ENCODE data around the gene ZNF385C.

ZNF385C gene

GRCh38 chr17:42106009-42106408 is 7.7 kb upstream of the ZNF385C start:
- no peak for DNase-seq

- no peak for DNase-seq
Observed at GRCh38 chr17:42104264-42104663, 6.0 kb upstream of the ZNF385C start.

- no peak for DNase-seq
Observed at GRCh38 chr17:42103221-42103954, 5.1 kb upstream of the ZNF385C start.

DNA sequence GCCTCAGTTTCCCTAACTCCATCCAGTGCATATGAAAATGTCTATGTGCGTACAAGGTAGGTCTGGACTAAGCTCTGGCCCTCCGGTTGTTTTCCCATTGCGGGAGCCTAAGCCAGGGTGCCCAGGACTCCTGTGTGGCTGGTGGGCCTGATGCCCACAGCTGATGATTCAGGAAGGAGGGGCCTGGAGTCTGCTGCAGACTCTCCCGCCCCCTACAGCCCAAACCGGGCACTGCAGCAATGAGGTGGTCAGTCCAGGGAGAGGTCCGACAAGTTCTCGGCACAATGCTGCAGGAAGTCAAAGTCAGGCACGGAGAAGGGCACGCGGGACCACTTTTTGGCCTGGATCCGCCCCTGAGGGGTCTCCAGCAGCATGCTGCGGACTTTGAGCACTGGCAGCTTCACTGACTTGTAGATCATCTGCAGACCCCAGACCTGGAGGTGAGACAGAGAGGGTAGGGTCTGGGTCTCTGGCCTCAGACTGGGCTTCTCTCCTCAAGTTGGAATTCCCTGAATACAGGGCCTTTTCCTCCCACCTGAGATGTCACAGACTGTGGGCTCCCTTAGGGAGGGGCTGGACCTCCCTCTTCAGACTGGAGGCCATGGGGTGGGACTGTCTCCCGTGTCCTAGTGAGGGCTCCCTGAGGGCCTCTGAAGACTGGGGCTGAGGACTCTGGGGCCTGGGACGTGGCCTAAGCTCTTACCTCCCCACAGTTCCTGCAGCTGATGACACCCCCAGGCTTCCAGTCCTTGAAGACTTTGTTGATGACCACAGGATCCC is 3.4 kb upstream of the ZNF385C start:
- peak; percentile 46 to 51 for DNase-seq

DNA sequence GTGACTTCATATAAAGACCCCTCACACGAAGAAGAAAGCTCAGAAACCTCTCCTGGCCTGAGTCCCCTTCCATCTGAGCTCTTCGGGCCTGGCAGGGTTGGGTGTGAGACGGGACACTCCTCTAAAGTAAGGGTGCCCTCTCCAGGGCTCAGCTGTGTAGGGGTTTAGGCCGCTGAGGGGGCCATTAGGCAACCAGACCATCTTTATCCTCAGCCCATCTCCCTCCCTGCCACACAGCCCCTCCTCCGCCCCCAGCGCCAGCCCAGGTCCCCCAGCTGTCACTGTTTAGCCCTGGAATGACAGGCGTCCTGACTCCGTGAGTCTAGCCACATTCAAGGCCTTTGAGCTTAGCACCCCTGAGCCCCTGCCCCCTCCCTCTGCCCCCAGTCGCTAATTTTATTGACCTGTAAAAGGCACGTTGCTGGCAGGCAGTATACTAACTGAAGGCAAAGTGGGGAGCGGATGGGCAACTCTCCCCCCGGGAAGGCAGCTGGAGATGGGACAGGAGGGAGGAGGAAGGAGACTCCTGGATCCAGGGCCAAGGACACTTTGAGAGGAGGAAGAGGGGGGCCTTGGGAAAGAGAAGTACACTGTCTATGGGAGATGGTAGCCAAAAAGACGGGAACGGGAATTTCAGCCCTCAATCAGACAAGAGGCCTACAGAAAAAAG is 592 bp upstream of the ZNF385C start:
- no peak for DNase-seq

DNA sequence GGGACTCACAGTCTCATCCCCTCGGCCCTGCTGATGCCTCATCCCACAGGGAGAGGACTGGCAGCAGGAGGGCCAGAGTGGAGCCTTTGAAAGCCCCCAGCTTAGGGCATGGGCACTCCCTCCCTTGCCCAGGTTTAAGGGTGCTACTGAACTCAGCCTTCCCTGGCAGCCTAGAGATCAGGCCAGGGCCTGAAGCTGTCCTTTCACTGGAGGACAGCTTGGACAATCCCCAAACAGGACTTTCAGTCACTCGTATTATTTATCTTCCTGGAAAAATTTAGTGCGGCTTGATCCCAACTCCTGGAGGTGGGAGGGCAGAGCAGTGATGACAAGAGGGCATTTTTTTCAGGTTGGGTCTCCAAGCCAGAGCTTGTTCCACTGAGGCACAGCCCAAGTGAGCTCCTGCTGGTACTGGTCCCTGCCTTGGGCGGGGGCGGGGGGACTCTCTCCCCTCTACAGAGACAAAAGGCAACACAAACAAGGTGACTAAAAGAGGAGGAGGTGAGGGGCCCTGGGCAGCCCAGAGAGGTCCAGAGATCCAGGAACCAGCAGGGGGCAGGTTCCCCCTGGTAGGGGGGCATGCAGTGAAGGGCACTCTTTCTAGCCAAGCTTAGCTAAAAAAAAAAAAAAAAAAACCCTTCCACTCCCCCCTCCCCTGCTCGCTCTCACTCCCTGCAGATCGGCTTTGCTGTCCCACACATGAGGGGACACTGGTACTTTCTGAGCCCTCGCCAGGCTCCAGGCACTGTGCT is 1.7 kb downstream of the ZNF385C start:
- no peak for DNase-seq

DNA sequence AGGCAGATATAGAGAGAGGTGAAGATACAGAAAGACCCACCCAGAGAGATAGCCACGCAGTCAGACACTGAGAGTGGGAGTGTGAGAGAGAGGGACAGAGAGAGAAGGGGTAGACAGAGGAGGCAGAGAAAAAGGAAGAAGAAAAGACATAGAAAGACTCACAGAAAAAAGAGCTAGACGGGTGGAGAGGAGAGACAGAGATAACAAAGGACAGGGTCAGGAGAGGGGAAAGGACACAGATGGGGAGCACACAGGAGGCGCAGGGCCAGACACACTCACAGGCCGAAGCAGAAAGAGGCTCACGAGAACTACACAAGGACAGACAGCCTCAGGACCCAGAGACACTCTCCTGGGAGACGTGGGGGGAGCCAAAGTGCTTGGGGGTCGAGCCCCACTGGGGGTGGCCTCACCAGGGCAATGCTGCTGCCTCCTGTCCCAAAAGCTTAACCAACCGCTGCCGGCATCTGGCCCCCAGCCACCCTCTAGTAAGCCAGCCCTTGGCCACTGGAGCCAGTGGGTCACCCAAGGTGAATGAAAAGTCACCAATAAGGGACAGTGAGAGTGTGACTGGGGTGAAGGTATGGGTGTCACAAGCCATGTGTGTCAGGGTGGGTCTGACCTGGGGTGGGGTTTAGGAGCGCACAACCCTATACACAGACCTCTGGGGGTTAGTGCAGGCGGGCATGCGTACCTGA is 3.8 kb downstream of the ZNF385C start:
- DNase-seq, result no peak

- no peak for DNase-seq
Observed at GRCh38 chr17:42092939-42093338, 5.3 kb downstream of the ZNF385C start.

GRCh38 chr17:42090964-42091790 is 7.1 kb downstream of the ZNF385C start:
- DNase-seq, result no peak

- DNase-seq, result no peak
Observed at GRCh38 chr17:42088736-42089135, 9.5 kb downstream of the ZNF385C start.

DNA sequence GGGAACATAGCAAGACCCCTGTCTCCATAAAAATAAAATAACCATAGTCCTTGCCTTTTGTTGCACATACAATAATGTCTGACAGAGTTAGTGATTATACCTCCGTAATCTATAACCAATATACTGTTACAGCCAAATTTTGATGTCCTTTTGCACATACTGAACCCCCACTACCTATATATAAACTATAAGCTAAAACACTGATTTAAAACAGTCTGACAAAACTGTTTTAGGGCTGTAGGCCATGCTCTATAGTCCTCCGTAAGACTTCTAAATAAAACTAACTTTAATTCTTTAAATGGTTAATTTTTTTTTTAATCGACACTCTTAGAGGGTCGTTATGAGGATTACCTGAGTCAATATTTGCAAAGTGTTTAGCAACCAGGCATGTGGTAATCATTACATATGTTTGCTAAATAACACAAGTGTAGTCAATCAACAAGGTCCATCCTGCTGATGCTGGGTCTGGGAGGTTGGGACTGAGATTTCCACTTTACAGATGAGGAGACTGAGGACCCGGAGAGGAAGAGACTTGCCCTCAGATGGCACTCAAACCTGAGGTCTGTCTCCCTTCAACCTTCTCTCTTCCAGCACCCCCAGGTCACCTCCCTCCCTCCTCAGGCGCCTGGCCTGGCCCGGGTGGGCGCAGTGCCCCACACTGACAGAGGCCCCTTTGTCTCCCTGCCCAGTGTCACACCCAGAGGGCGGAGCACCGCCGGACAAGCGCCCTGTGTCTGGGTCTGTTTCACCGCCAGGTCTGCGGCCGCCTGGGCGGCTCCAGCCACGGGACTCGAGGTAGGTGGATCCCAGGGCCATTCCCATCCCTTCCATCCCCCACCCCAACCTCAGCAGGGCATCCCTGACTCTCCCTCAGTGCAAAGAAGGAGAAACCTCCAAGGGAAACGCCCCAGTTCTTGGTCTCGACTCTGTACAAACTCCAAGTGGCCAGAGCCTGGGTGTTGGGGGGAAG is 10.3 kb downstream of the ZNF385C start:
- no peak for DNase-seq

- DNase-seq, result no peak
Observed at GRCh38 chr17:42087042-42087701, 11.1 kb downstream of the ZNF385C start.

- no peak for DNase-seq
Observed at GRCh38 chr17:42081516-42082129, 16.6 kb downstream of the ZNF385C start.

- no peak for DNase-seq
Observed at GRCh38 chr17:42079541-42079940, 18.7 kb downstream of the ZNF385C start.

- DNase-seq, result no peak
Observed at GRCh38 chr17:42078396-42079043, 19.8 kb downstream of the ZNF385C start.

DNA sequence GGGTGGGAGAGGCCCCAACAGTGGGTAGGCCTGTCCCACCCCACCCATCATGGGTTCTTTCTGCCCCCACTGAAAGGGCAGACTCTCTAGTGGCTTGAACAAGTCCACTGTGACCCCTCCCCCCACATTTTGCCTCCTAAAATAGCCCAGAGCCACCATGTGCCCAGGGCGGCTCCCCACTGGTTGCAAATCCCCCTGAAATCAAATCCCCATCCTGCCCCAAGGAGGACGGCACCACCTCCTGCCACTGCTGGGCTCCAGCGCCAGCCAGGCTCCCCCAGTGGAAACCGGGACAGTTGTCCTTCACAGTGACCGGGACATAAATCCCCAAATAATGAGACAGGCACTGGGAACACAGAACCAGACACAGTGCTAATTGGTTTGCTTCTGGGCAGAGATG is 20.5 kb downstream of the ZNF385C start:
- DNase-seq, result no peak

DNA sequence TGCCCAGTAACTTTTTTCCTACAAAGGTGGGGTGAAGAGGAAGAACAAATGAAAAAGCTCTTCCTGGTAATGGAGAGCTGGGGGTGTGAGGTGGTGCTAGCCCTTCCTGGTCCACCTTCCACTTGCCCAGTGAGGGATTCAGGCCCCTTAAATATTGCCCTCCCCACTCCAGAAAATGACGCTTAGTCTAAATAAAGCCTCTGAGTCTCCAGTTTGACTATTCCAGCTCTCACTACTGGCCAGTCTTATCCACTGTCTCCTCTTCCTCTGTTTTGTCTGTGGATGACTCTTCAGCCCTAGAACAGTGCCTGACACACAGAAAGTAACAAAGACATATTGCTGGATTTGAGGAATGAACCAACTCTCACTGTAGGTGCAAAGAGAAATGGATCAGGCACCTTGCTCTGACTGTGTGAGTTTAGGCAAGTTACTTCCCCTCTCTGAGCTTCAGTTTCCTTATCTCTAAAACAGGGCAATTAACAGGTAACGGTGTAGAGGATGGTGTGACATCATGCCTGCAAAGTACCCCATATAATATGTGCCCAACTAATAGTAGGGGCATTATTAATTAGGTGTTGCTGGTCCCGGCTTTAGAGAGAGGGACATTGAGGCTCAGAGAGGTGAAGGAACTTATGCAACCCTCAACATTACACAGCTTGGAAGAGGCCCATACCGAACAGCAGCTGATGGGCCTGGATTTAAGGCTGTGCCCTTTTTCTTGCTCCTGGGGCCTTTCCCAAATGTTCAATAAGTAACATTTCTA is 21.3 kb downstream of the ZNF385C start:
- DNase-seq, result no peak

DNA sequence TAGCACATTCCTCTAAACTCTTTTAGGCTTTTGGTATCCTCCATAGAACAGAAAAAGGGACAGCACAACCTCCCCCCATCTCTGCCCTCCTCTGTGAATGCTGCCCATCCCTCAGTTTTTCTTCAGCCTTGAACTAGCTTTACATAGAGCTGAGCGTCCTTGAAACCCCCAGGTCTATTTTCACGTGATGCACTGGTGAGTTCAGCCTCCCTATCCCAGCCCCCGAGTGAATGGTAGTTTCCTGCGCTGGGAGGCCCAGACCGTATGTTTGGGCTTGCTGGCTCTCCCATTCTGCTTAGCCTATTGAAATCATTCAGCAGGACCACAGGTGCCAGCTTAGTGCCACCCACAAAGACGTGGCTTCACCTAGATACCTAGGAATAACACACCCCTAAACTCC is 22.5 kb downstream of the ZNF385C start:
- no peak for DNase-seq
